Activated CD4-positive, alpha-beta T cell treated with anti-CD3 and anti-CD28 coated beads, Interleukin-2, Interleukin-4, amounts not matched to agents 100 ng/mL and 50 ng/mL, durations not matched to agents 16 hours and 8 hours (primary cell): Measurements from ENCODE around the gene ALG11.
"Not testable (repeated sequence)": the region's sequence is repeated elsewhere in the genome, so short reads cannot be mapped to it uniquely, and the experiment has no call there.

Experiments used
- DNase-seq: peaks from one replicate; pipeline ENCODE4 v3.0.0-alpha.2; 2020; ENCODE audit warnings: low spot score

Gene ALG11

GRCh38 chr13:52011632-52012511, at the start of gene ALG11:
Gene ALG11 (plus strand): TSS chr13:52012398. CDS start chr13:52012419, 21 bp downstream.
- DNase-seq: peak; percentile 100

- DNase-seq: no peak
Measured at GRCh38 chr13:51966186-51966585, 46.0 kb upstream of the ALG11 start.

- DNase-seq: no peak
Measured at GRCh38 chr13:51967482-51968446, 44.4 kb upstream of the ALG11 start.

GRCh38 chr13:51970349-51970748, 41.8 kb upstream of the ALG11 start:
- DNase-seq: no peak

- DNase-seq: no peak
Measured at GRCh38 chr13:51971520-51972426, 40.4 kb upstream of the ALG11 start.

- no peak for DNase-seq
Measured at GRCh38 chr13:51974482-51974881, 37.7 kb upstream of the ALG11 start.

GRCh38 chr13:51976423-51976822, 35.8 kb upstream of the ALG11 start:
- no peak for DNase-seq

- DNase-seq: no peak
Measured at GRCh38 chr13:51976890-51977289, 35.3 kb upstream of the ALG11 start.

GRCh38 chr13:51977625-51978024, 34.6 kb upstream of the ALG11 start:
- no peak for DNase-seq

- DNase-seq: no peak
Measured at GRCh38 chr13:51978796-51979556, 33.2 kb upstream of the ALG11 start.

- no peak for DNase-seq
Measured at GRCh38 chr13:51980908-51981307, 31.3 kb upstream of the ALG11 start.

GRCh38 chr13:51981355-51981754, 30.8 kb upstream of the ALG11 start:
- no peak for DNase-seq

GRCh38 chr13:51983292-51983691, 28.9 kb upstream of the ALG11 start:
- not testable (repeated sequence) for DNase-seq

- DNase-seq: not testable (repeated sequence)
Measured at GRCh38 chr13:51984904-51985303, 27.3 kb upstream of the ALG11 start.

- DNase-seq: no peak
Measured at GRCh38 chr13:51988988-51989618, 23.1 kb upstream of the ALG11 start.

- no peak for DNase-seq
Measured at GRCh38 chr13:51993713-51994112, 18.5 kb upstream of the ALG11 start.

- no peak for DNase-seq
Measured at GRCh38 chr13:51995677-51996551, 16.3 kb upstream of the ALG11 start.

- no peak for DNase-seq
Measured at GRCh38 chr13:51996641-51997040, 15.6 kb upstream of the ALG11 start.

- DNase-seq: no peak
Measured at GRCh38 chr13:51997186-51997585, 15.0 kb upstream of the ALG11 start.
